B cell (primary cell): ENCODE data around the gene ERP44. TPM values are rescaled to one million over a fixed set of nuclear protein-coding genes. Genes with fewer than 3 reads are reported as not detected.

Experiments used
- ATAC-seq: fragments of 200-7000 bp; cut with Tn5 transposase; one replicate; pipeline ENCODE4 v1.10.0; 2021; ENCODE audit warnings: low read depth, mild to moderate bottlenecking, moderate number of reproducible peaks, moderate library complexity
- CTCF ChIA-PET: fragments of 350-600 bp; sonication (Branson Sonifier 250); formaldehyde crosslinking; loops from one replicate; lab custom pipeline; 2021; ENCODE audit warnings: antibody characterized with exemption, inconsistent platforms; lab: Charles Lee
- POLR2A ChIA-PET: fragments of 350-600 bp; sonication (Branson Sonifier 250); formaldehyde crosslinking; loops from one replicate; lab custom pipeline; 2021; ENCODE audit warnings: antibody characterized with exemption; lab: Charles Lee
- DNase-seq: peaks from one replicate; pipeline ENCODE4 v3.0.0; 2013
- H2AFZ ChIP-seq: 2 replicates; pipeline ENCODE4 v1.6.1; 2012; ENCODE audit warnings: mild to moderate bottlenecking, low read depth, low read length; ENCODE audit not compliant: insufficient read depth, poor library complexity, severe bottlenecking
- H3K27ac ChIP-seq, 2 donors: 1 replicate in 1 of 2; 2 replicates in 1 of 2; pipeline ENCODE4 v1.5.1; 2012 to 2013; ENCODE audit warnings: low read length in 2 of 2, mild to moderate bottlenecking in 2 of 2, moderate library complexity in 1 of 2
- H3K27me3 ChIP-seq, 4 experiments: fragments of 200-600 bp in 1 of 4; sonication (generic) in 1 of 4; replicated peaks in 1 of 4; 1 replicate in 2 of 4; 2 replicates in 2 of 4; pipeline versions ENCODE4 v1.6.1 to v1.7.0; 2013 to 2016; ENCODE audit warnings: low read length in 3 of 4, mild to moderate bottlenecking in 2 of 4, mixed read lengths in 1 of 4, moderate library complexity in 1 of 4; ENCODE audit not compliant: insufficient read depth in 4 of 4, control insufficient read depth in 3 of 4; ENCODE audit errors: control extremely low read depth in 1 of 4
- H3K36me3 ChIP-seq, 2 experiments: replicated peaks in 1 of 2; 1 replicate in 1 of 2; 2 replicates in 1 of 2; pipeline versions ENCODE4 v1.6.1 to v1.7.1; 2013; ENCODE audit warnings: low read length in 1 of 2; ENCODE audit not compliant: insufficient read depth in 2 of 2, control insufficient read depth in 1 of 2; ENCODE audit errors: control extremely low read depth in 1 of 2, extremely low read depth in 1 of 2
- H3K4me1 ChIP-seq, 2 donors: fragments of 200-600 bp in 1 of 2; sonication (generic) in 1 of 2; 1 replicate in 1 of 2; 2 replicates in 1 of 2; pipeline versions ENCODE4 v1.5.1 to v1.6.1; 2013 to 2017; ENCODE audit warnings: low read length in 2 of 2; ENCODE audit not compliant: control insufficient read depth in 2 of 2, insufficient read depth in 2 of 2
- H3K4me2 ChIP-seq: replicated peaks from 2 replicates; pipeline ENCODE3; 2012; ENCODE audit warnings: mild to moderate bottlenecking, low read depth, low read length; ENCODE audit not compliant: poor library complexity, severe bottlenecking
- H3K4me3 ChIP-seq, 5 experiments: fragments of 200-600 bp in 1 of 5; sonication (generic) in 1 of 5; 1 replicate in 3 of 5; 2 replicates in 2 of 5; pipeline versions ENCODE4 v1.5.1 to v1.7.0; 2011 to 2016; ENCODE audit warnings: low read length in 4 of 5, mild to moderate bottlenecking in 4 of 5, low read depth in 2 of 5, control low read depth in 1 of 5, moderate library complexity in 1 of 5; ENCODE audit not compliant: insufficient read depth in 1 of 5; ENCODE audit errors: control extremely low read depth in 1 of 5, extremely low read depth in 1 of 5
- H3K79me2 ChIP-seq: fragments of 200-600 bp; sonication (generic); one replicate; pipeline ENCODE4 v1.6.0; 2016; ENCODE audit warnings: low read length; ENCODE audit not compliant: control insufficient read depth, insufficient read depth
- H3K9ac ChIP-seq: fragments of 200-600 bp; sonication (generic); 2 replicates; pipeline ENCODE4 v1.6.1; 2017; ENCODE audit warnings: mild to moderate bottlenecking, low read length, moderate library complexity
- H3K9me3 ChIP-seq, 3 donors: one replicate each; pipeline versions ENCODE4 v1.6.1 to v1.7.1; 2013; ENCODE audit warnings: low read length in 2 of 3; ENCODE audit not compliant: control insufficient read depth in 2 of 3, insufficient read depth in 1 of 3; ENCODE audit errors: control extremely low read depth in 1 of 3
- H4K20me1 ChIP-seq: 2 replicates; pipeline ENCODE4 v1.6.0; 2012; ENCODE audit warnings: mild to moderate bottlenecking, low read length; ENCODE audit not compliant: insufficient read depth, control insufficient read depth, poor library complexity, severe bottlenecking
- H3K27ac Mint-ChIP-seq: one replicate; pipeline ENCODE4 v1.8.0; 2021; ENCODE audit warnings: mixed read lengths
- H3K27me3 Mint-ChIP-seq: one replicate; pipeline ENCODE4 v1.8.0; 2021; ENCODE audit warnings: mixed read lengths
- H3K4me1 Mint-ChIP-seq: one replicate; pipeline ENCODE4 v1.8.0; 2021; ENCODE audit warnings: mixed read lengths
- H3K4me3 Mint-ChIP-seq: one replicate; pipeline ENCODE4 v1.8.0; 2021; ENCODE audit warnings: mixed read lengths
- H3K9me3 Mint-ChIP-seq: one replicate; pipeline ENCODE4 v1.8.0; 2022; ENCODE audit warnings: mixed read lengths; ENCODE audit not compliant: insufficient read depth
- EZH2 ChIP-seq: IDR thresholded peaks from 2 replicates; pipeline ENCODE4 v1.6.1; 2012; ENCODE audit warnings: borderline replicate concordance, low read depth, mild to moderate bottlenecking, moderate library complexity, low read length; ENCODE audit not compliant: insufficient read depth, poor library complexity, severe bottlenecking
- WGBS: methylation state at CpG from one replicate; pipeline ENCODE4 v1.1.5; 2013; ENCODE audit warnings: missing lambda C conversion rate; ENCODE audit not compliant: insufficient coverage; 5-methylcytosine and 5-hydroxymethylcytosine counted together
- intact Hi-C: fragments of 100-400 bp; cut with micrococcal nuclease; formaldehyde crosslinking; loops from one replicate; pipeline ENCODE4 v1.10.0; 2022
- polyA plus RNA-seq: library from polyadenylated mRNA; depleted of rRNA; stranded (reverse); fragments of >200 nt; gene quantifications from 2 replicates; pipeline ENCODE4 v1.2.3, GENCODE V29; 2012
- total RNA-seq, 2 donors: library from RNA; stranded (reverse); fragments of 120-200 nt in 1 of 2; gene quantifications; 1 replicate in 1 of 2; 2 replicates in 1 of 2; pipeline versions ENCODE4 v1.2.3 to v1.2.4, GENCODE V29; 2013 to 2022
- TF ChIP-seq, protein P1 (sequence below): fragments of 200-600 bp; IDR thresholded peaks from one replicate; pipeline ENCODE4 v1.8.0; 2022; ENCODE audit warnings: antibody characterized with exemption, mild to moderate bottlenecking

ERP44 gene
- total and polyA plus RNA-seq, 2 donors (not counting 1 experiment from before 2014, with no cell fraction given): 10.5 to 18.4 TPM

DNA sequence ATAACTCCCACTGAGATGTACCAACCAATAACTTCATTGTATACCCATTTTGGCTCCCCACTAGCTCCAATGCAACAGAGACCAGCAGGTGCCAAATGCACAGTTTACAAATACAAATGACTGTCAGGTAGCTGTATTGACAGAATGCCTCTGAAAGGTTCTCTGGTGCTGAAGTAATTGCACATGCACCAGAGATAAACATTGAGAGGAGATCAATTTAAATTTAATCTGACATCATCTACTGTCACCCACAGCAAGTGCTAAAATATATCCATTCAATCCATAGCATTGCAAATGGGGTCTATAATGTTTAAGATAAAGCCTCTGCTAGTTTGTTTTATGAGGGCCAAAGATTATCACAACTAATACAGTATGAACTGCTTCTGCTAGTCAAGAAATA is 112.2 kb downstream of the ERP44 start:
- no peak overlapping the region for H3K4me3 ChIP-seq
- ATAC-seq: no peak
- H3K9ac ChIP-seq: no peak overlapping the region
- no peaks in the 10 kb centered on the region for H3K4me1 ChIP-seq
- no peak overlapping the region for H3K4me3 Mint-ChIP-seq
- no peak overlapping the region for H3K27ac Mint-ChIP-seq
- H3K4me2 ChIP-seq: no peak overlapping the region
- H3K36me3 ChIP-seq: peaks cover 10 to 22% of the 10 kb centered on the region in 2 experiments
- peaks cover 0 to 9% (median 0%) of the 10 kb centered on the region in 3 donors for H3K9me3 ChIP-seq
- H3K27me3 Mint-ChIP-seq: no peaks in the 10 kb centered on the region
- no peaks in the 10 kb centered on the region for H3K27me3 ChIP-seq
- H3K79me2 ChIP-seq: no peaks in the 10 kb centered on the region
- TF ChIP-seq EZH2: no peak
- TF ChIP-seq, protein P1, sequence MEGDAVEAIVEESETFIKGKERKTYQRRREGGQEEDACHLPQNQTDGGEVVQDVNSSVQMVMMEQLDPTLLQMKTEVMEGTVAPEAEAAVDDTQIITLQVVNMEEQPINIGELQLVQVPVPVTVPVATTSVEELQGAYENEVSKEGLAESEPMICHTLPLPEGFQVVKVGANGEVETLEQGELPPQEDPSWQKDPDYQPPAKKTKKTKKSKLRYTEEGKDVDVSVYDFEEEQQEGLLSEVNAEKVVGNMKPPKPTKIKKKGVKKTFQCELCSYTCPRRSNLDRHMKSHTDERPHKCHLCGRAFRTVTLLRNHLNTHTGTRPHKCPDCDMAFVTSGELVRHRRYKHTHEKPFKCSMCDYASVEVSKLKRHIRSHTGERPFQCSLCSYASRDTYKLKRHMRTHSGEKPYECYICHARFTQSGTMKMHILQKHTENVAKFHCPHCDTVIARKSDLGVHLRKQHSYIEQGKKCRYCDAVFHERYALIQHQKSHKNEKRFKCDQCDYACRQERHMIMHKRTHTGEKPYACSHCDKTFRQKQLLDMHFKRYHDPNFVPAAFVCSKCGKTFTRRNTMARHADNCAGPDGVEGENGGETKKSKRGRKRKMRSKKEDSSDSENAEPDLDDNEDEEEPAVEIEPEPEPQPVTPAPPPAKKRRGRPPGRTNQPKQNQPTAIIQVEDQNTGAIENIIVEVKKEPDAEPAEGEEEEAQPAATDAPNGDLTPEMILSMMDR: no peak
- H4K20me1 ChIP-seq: no peaks in the 10 kb centered on the region
- H2AFZ ChIP-seq: no peak overlapping the region
- intact Hi-C loops: no loop called here
- no peak for DNase-seq
- no peaks in the 10 kb centered on the region for H3K4me1 Mint-ChIP-seq
- no peak overlapping the region for H3K27ac ChIP-seq
- ChIA-PET CTCF (no interaction called here), POLR2A (no interaction called here)
- H3K9me3 Mint-ChIP-seq: peaks cover 6% of the 10 kb centered on the region

- H3K27ac Mint-ChIP-seq: no peak overlapping the region
- no peaks in the 10 kb centered on the region for H3K4me1 Mint-ChIP-seq
- no peak overlapping the region for H3K9ac ChIP-seq
- 83% methylated on average over 1 of the region's 2 CpGs for WGBS
- POLR2A ChIA-PET: no interaction called here
- CTCF ChIA-PET: interaction anchor here (1.4 to 1.5 kb wide), 2 partner anchors 13 to 103 kb away, joined by 3 to 4 read pairs; no protein-coding TSS in a partner anchor
- H3K4me3 Mint-ChIP-seq: no peak overlapping the region
- no peaks in the 10 kb centered on the region for H3K79me2 ChIP-seq
- H3K4me1 ChIP-seq: no peaks in the 10 kb centered on the region
- no peaks in the 10 kb centered on the region for H3K27me3 ChIP-seq
- H3K4me2 ChIP-seq: no peak overlapping the region
- intact Hi-C loops: no loop called here
- no peak for ATAC-seq
- H2AFZ ChIP-seq: no peak overlapping the region
- no peak for DNase-seq
- no peaks in the 10 kb centered on the region for H3K9me3 ChIP-seq
- no peaks in the 10 kb centered on the region for H3K9me3 Mint-ChIP-seq
- H3K36me3 ChIP-seq: peaks cover 14 to 30% of the 10 kb centered on the region in 2 experiments
- TF ChIP-seq, protein P1: no peak
- no peak for TF ChIP-seq EZH2
- H3K4me3 ChIP-seq: no peak overlapping the region
- H3K27me3 Mint-ChIP-seq: no peaks in the 10 kb centered on the region
- no peak overlapping the region for H3K27ac ChIP-seq
- H4K20me1 ChIP-seq: no peaks in the 10 kb centered on the region
Observed at GRCh38 chr9:99980598-99980997, 118.2 kb downstream of the ERP44 start.
